ENCODE measurements around the gene CHRM1.

CHRM1 gene

GRCh38 chr11:62925745-62926679 is 4.8 kb upstream of the CHRM1 start:
- DNase-seq (ENCODE audit: low read depth), result no peak

GRCh38 chr11:62925308-62925707 is 4.1 kb upstream of the CHRM1 start:
- no peak for DNase-seq (ENCODE audit: low read depth)

GRCh38 chr11:62923601-62924411 is 2.6 kb upstream of the CHRM1 start:
- DNase-seq (ENCODE audit: low read depth), result no peak

GRCh38 chr11:62922653-62923431 is 1.7 kb upstream of the CHRM1 start:
- no peak for DNase-seq (ENCODE audit: low read depth)

- DNase-seq (ENCODE audit: low read depth), result no peak
Observed at GRCh38 chr11:62922189-62922589, 1.0 kb upstream of the CHRM1 start.

- DNase-seq (ENCODE audit: low read depth), result no peak
Observed at GRCh38 chr11:62921573-62922188, 518 bp upstream of the CHRM1 start.

- DNase-seq (ENCODE audit: low read depth), result peak; percentile 45
Observed at GRCh38 chr11:62919898-62920640, 1.1 kb downstream of the CHRM1 start.

GRCh38 chr11:62919476-62919875 is 1.7 kb downstream of the CHRM1 start:
- DNase-seq (ENCODE audit: low read depth), result no peak

GRCh38 chr11:62918531-62918930 is 2.6 kb downstream of the CHRM1 start:
- no peak for DNase-seq (ENCODE audit: low read depth)

- DNase-seq (ENCODE audit: low read depth), result no peak
Observed at GRCh38 chr11:62917906-62918502, 3.2 kb downstream of the CHRM1 start.

- DNase-seq (ENCODE audit: low read depth), result no peak
Observed at GRCh38 chr11:62914416-62914815, 6.7 kb downstream of the CHRM1 start.

GRCh38 chr11:62912268-62912667 is 8.9 kb downstream of the CHRM1 start:
- no peak for DNase-seq (ENCODE audit: low read depth)

GRCh38 chr11:62911137-62912130 is 9.7 kb downstream of the CHRM1 start:
- DNase-seq (ENCODE audit: low read depth), result no peak

GRCh38 chr11:62910141-62910882 is 10.9 kb downstream of the CHRM1 start:
- no peak for DNase-seq (ENCODE audit: low read depth)

- no peak for DNase-seq (ENCODE audit: low read depth)
Observed at GRCh38 chr11:62909107-62909894, 11.9 kb downstream of the CHRM1 start.

- no peak for DNase-seq (ENCODE audit: low read depth)
Observed at GRCh38 chr11:62908468-62909072, 12.6 kb downstream of the CHRM1 start.

GRCh38 chr11:62905927-62906531 is 15.1 kb downstream of the CHRM1 start:
- DNase-seq (ENCODE audit: low read depth), result peak; percentile 70

Data from CMK (cell line).